GM19372 (cell line): ENCODE measurements around the gene CSNK2B.
A peak's percentile ranks its signal among the peaks of the same experiment; 100 is the strongest.

Experiments used
- ATAC-seq: cut with Tn5 transposase; IDR thresholded peaks from one replicate; pipeline ENCODE4 v1.9.1; 2021; ENCODE audit warnings: mild to moderate bottlenecking, low read depth, moderate library complexity; ENCODE audit not compliant: unreplicated experiment

Gene CSNK2B

GRCh38 chr6:31660381-31661261 is 5.3 kb upstream of the CSNK2B start, which contains the start of gene C6orf47:
C6orf47 (minus strand) TSS chr6:31660778; CDS start chr6:31659947, 831 bp downstream.
- ATAC-seq: peak; percentile 50

- no peak for ATAC-seq
Measured at GRCh38 chr6:31661262-31662123, 4.4 kb upstream of the CSNK2B start.

- ATAC-seq: no peak
Measured at GRCh38 chr6:31662124-31662723, 3.7 kb upstream of the CSNK2B start.

GRCh38 chr6:31663126-31663960 is 2.5 kb upstream of the CSNK2B start:
- ATAC-seq: no peak

- no peak for ATAC-seq
Measured at GRCh38 chr6:31663961-31664789, 1.7 kb upstream of the CSNK2B start.

- ATAC-seq: no peak
Measured at GRCh38 chr6:31664790-31665500, 935 bp upstream of the CSNK2B start, which contains the start of gene GPANK1. GPANK1 (minus strand) TSS chr6:31664997; CDS start chr6:31664478, 519 bp downstream.

GRCh38 chr6:31666337-31666965 is 571 bp downstream of the CSNK2B start:
- ATAC-seq: no peak

GRCh38 chr6:31669676-31670075 is 3.8 kb downstream of the CSNK2B start, which contains the start of gene LY6G5B:
LY6G5B (plus strand) TSS chr6:31669976; CDS start chr6:31670951, 975 bp downstream.
- ATAC-seq: no peak

- no peak for ATAC-seq
Measured at GRCh38 chr6:31676322-31676903, 10.5 kb downstream of the CSNK2B start.

- ATAC-seq: no peak
Measured at GRCh38 chr6:31676904-31677303, 11.0 kb downstream of the CSNK2B start.

GRCh38 chr6:31677955-31678354 is 12.1 kb downstream of the CSNK2B start:
- ATAC-seq: no peak

GRCh38 chr6:31680226-31681134 is 14.6 kb downstream of the CSNK2B start, which contains the start of gene LY6G5C:
LY6G5C (minus strand) TSS chr6:31681067; CDS start chr6:31680373, 694 bp downstream.
- no peak for ATAC-seq

GRCh38 chr6:31681135-31681671 is 15.3 kb downstream of the CSNK2B start:
- ATAC-seq: no peak

- no peak for ATAC-seq
Measured at GRCh38 chr6:31683591-31683990, 17.7 kb downstream of the CSNK2B start.

GRCh38 chr6:31686483-31686882 is 20.6 kb downstream of the CSNK2B start:
- ATAC-seq: no peak

GRCh38 chr6:31687321-31687720 is 21.4 kb downstream of the CSNK2B start:
- ATAC-seq: no peak
